ENCODE results near the gene ADGRL3.
"Not testable (repeated sequence)": the region's sequence is repeated elsewhere in the genome, so short reads cannot be mapped to it uniquely, and the experiment has no call there.

The ADGRL3 gene

GRCh38 chr4:61336916-61337315 is 136.8 kb downstream of the ADGRL3 start:
- DNase-seq (ENCODE audit: low read depth in 3 of 3, low spot score in 1 of 3): no peak

- DNase-seq (ENCODE audit: low read depth in 3 of 3, low spot score in 1 of 3): no peak
These were observed 141.9 kb downstream of the ADGRL3 start for GRCh38 chr4:61342061-61342460.

GRCh38 chr4:61350932-61351331 is 150.8 kb downstream of the ADGRL3 start:
- no peak for DNase-seq (ENCODE audit: low read depth in 3 of 3, low spot score in 1 of 3)

GRCh38 chr4:61356696-61357095 is 156.6 kb downstream of the ADGRL3 start:
- DNase-seq (ENCODE audit: low read depth in 3 of 3, low spot score in 1 of 3): no peak

GRCh38 chr4:61359301-61359700 is 159.2 kb downstream of the ADGRL3 start:
- DNase-seq (ENCODE audit: low read depth in 3 of 3, low spot score in 1 of 3): no peak

- DNase-seq (ENCODE audit: low read depth in 3 of 3, low spot score in 1 of 3): not testable (repeated sequence)
These were observed 172.7 kb downstream of the ADGRL3 start for GRCh38 chr4:61372817-61373216.

GRCh38 chr4:61373901-61374440 is 173.8 kb downstream of the ADGRL3 start:
- no peak for DNase-seq (ENCODE audit: low read depth in 3 of 3, low spot score in 1 of 3)

- DNase-seq (ENCODE audit: low read depth in 3 of 3, low spot score in 1 of 3): no peak
These were observed 174.3 kb downstream of the ADGRL3 start for GRCh38 chr4:61374447-61374891.

GRCh38 chr4:61375301-61375700 is 175.2 kb downstream of the ADGRL3 start:
- DNase-seq (ENCODE audit: low read depth in 3 of 3, low spot score in 1 of 3): no peak

GRCh38 chr4:61376301-61376700 is 176.2 kb downstream of the ADGRL3 start:
- DNase-seq (ENCODE audit: low read depth in 3 of 3, low spot score in 1 of 3): no peak

GRCh38 chr4:61379406-61379805 is 179.3 kb downstream of the ADGRL3 start:
- DNase-seq (ENCODE audit: low read depth in 3 of 3, low spot score in 1 of 3): no peak

GRCh38 chr4:61380865-61381264 is 180.7 kb downstream of the ADGRL3 start:
- no peak for DNase-seq (ENCODE audit: low read depth in 3 of 3, low spot score in 1 of 3)

- no peak for DNase-seq (ENCODE audit: low read depth in 3 of 3, low spot score in 1 of 3)
These were observed 185.1 kb downstream of the ADGRL3 start for GRCh38 chr4:61385256-61385655.

GRCh38 chr4:61387372-61387771 is 187.2 kb downstream of the ADGRL3 start:
- not testable (repeated sequence) for DNase-seq (ENCODE audit: low read depth in 3 of 3, low spot score in 1 of 3)

- DNase-seq (ENCODE audit: low read depth in 3 of 3, low spot score in 1 of 3): no peak
These were observed 189.5 kb downstream of the ADGRL3 start for GRCh38 chr4:61389640-61390039.

- no peak for DNase-seq (ENCODE audit: low read depth in 3 of 3, low spot score in 1 of 3)
These were observed 195.6 kb downstream of the ADGRL3 start for GRCh38 chr4:61395754-61396153.

GRCh38 chr4:61397174-61397573 is 197.0 kb downstream of the ADGRL3 start:
- no peak for DNase-seq (ENCODE audit: low read depth in 3 of 3, low spot score in 1 of 3)

- DNase-seq (ENCODE audit: low read depth in 3 of 3, low spot score in 1 of 3): no peak
These were observed 200.4 kb downstream of the ADGRL3 start for GRCh38 chr4:61400439-61401038.

GRCh38 chr4:61401771-61402170 is 201.6 kb downstream of the ADGRL3 start:
- DNase-seq (ENCODE audit: low read depth in 3 of 3, low spot score in 1 of 3): no peak

GRCh38 chr4:61405307-61405706 is 205.2 kb downstream of the ADGRL3 start:
- no peak for DNase-seq (ENCODE audit: low read depth in 3 of 3, low spot score in 1 of 3)

GRCh38 chr4:61406677-61407076 is 206.6 kb downstream of the ADGRL3 start:
- DNase-seq (ENCODE audit: low read depth in 3 of 3, low spot score in 1 of 3): no peak

GRCh38 chr4:61407642-61408618 is 207.8 kb downstream of the ADGRL3 start:
- DNase-seq (ENCODE audit: low read depth in 3 of 3, low spot score in 1 of 3): no peak
